ENCODE results near the gene TMEM44.
A peak's percentile ranks its signal among the peaks of the same experiment; 100 is the strongest.

The TMEM44 gene

GRCh38 chr3:194579091-194579606 is 54.1 kb downstream of the TMEM44 start:
- no peak for DNase-seq (ENCODE audit: low spot score)

GRCh38 chr3:194577986-194578905 is 55.0 kb downstream of the TMEM44 start:
- DNase-seq (ENCODE audit: low spot score): no peak

GRCh38 chr3:194575484-194576210 is 57.6 kb downstream of the TMEM44 start:
- no peak for DNase-seq (ENCODE audit: low spot score)

GRCh38 chr3:194574639-194575483 is 58.4 kb downstream of the TMEM44 start:
- DNase-seq (ENCODE audit: low spot score): no peak

DNA sequence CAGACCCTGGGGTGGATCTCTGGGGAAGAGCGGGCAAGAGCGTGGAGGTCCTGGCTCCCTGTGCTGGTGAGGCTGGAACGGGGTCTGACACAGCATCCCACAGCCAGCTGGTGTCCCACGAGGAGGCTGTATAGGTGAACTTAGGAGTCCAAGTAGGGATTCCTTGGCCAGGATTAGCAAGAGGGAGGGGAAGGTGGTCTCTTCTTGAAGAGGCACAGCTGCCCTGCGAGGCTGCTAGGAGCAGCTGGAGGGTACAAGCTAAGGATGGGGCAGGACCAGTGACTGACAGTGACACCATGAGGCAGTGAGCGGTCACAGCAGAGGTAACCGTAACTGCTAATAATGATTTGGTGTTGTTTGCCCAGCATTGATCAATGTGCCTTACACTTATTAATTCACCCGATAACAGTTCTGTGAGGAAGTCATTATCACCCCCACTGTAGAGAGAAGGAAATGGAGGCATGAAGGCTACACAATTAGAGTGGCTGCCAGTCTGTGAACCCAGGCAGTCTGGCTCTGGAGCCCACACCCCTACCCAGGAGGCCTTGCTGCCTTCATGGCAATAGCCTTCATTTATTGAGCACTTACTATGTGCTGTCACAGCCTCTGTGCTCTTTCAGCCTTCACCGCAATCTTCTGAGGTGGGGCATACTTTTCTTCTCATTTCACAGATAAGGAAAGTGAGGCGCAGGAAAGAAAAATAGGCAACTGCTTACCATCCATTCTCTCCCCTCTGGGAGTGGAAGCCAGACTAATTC is 59.4 kb downstream of the TMEM44 start:
- DNase-seq (ENCODE audit: low spot score): peak; percentile 50

GRCh38 chr3:194572944-194573491 is 60.2 kb downstream of the TMEM44 start:
- DNase-seq (ENCODE audit: low spot score): no peak

DNA sequence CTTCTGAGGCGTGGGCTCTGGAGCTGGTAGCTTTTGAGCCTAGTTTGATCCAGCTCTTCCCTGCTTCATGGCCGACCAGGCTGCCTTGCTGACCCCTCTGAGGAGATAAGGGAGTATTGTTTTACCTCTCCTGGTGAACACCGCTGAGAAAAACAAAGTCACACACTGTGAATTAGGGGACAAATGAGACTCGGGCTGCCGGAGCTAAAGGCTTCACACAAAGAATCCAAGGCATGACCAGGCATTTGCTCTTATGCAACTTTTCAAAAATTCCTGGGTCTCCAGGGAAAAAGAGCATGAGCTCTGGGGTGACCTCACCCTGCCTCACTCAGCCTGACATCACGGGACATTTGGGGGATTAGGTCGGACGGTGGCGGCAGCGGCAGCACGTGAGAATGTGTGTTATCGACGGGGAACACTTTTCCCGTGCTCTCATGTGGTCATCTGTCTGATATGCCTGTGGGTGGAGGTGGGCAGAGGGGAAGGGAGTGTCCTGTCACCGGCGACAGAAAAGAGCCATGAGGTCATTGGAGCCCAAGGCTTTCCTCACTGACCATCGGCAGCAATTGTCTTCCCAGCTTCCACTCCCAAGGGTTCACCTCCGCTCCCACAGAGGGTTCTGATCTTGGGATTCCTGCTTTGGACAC is 61.0 kb downstream of the TMEM44 start:
- DNase-seq (ENCODE audit: low spot score): peak; percentile 29

DNA sequence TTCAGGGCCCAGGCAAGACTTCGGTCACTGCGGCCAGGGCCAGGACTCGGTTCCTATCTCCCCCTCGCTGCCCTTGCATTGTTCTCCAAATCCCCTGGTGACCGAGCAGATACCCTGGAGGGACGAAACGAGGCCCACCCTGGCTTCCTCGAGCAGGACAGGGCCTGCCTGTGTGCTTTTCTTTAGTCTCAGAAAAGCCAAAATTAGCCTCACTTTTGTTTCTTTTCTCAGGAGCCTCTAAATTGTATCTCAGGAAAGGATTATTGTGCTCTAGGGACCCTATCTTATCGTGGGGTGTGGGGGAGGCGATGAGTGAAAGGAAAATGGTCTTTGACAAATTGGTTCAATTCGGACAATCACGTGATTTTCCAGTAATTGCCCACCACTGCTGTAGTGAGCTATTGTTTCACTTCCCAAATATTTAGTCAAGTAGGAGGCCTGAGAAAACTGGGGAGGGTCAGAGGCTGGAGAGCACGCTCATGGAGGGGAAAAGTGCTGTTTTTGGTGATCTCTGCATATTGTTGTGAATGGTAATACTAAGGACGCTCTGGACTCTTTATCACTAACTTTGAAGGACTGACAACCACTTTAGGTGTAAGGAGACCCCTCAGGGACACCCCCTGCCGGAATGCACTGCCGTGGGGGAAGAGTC is 61.6 kb downstream of the TMEM44 start:
- no peak for DNase-seq (ENCODE audit: low spot score)

DNA sequence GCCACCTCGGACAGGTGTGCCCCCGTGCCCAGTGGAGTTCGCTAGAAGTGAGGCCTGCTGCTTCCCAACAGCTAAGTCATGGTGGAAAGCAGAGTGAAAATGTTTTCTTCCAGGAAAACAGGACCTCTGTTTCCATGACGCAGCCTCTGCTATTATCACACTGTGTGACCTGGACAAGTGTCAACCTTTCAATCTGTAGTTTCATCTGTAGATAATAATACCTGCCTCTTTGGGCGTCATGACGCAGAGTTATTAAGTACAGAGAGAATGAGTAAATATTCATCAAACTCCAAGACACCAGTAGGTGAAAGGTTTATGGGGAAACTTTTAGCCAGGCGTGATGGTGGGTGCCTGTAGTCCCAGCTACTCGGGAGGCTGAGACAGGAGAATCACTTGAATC is 62.3 kb downstream of the TMEM44 start:
- DNase-seq (ENCODE audit: low spot score): no peak

DNA sequence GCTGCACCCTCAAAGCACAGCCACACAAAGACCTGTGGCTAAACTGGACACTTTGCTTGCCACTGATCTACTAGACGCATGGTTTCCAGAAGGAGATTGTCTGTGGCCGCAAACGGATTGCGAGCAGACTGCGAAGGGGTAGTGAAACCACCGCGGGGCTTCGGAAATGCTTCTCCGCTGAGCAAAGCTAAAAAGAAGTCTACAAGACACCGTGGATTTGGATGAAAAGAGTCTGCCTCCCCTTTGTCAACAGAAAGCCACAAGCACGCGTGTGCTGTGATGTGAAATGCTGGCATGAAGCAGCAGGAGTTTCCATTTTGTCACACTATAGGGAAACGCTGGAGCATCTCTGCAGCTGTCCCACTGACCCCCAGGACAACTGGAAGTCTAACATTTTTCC is 63.0 kb downstream of the TMEM44 start:
- DNase-seq (ENCODE audit: low spot score): peak; percentile 51

GRCh38 chr3:194569252-194569651 is 64.0 kb downstream of the TMEM44 start:
- no peak for DNase-seq (ENCODE audit: low spot score)

DNA sequence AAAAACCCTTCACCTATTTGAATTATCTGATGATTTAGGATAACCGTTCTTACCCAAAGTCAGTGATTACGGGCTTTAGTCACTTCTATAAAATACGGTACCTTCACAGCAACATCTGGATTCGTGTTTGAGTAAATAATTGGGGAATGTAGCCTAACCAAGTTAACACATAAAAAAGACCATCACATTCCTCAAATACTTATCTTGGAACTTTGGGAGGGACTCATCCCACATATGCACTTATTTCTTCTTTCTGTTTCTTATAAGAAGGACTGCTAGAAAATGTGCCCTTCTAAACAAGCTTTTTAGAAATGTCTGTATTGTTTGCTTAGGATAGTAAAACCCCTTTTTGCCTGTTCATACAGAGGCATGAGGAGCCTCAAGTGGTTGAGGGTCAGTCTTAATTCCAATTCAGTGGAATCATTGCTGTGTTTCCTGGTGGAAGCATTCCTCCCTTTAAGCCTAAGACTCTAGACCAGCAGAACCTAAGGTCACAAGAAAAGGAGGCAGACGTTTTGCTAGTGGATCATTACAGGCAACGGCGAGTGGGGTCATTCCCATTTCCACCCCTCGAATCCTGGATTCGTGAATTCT is 67.5 kb downstream of the TMEM44 start:
- DNase-seq (ENCODE audit: low spot score): no peak

- DNase-seq (ENCODE audit: low spot score): no peak
Measured at GRCh38 chr3:194562986-194563385, 70.2 kb downstream of the TMEM44 start.

DNA sequence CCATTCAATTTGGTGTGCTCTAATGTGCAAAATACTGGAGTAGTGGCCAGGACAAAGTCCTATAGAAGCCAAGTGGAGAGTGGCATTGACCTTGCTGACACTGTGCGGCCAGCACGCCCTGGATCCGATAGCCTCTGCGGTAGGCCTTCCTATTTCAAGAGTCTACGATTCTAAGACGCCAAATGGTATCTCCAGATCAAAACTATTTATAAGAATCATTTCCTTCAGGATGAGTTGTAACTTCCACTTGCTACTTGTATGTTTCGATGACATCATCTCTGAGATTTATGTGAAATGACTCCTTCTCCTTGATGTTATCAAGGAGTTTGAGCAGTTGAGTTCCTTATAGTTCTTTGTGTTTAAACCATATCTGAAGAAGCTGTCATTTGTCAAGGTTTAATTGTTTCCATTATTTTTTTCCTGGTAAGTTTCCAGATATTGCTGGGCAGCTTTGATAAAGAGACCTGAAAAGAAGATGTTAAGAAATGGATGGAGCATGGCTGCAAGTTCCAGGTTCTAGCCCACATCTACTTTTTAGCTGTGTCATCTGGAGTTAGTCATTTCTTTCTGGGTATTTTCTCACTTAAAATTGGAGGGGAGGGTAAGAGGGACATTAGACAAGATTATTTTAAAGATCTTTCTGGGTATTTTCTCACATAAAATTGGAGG is 71.8 kb downstream of the TMEM44 start:
- no peak for DNase-seq (ENCODE audit: low spot score)

- DNase-seq (ENCODE audit: low spot score): no peak
Measured at GRCh38 chr3:194560047-194560446, 73.2 kb downstream of the TMEM44 start.

GRCh38 chr3:194559530-194559929 is 73.7 kb downstream of the TMEM44 start:
- DNase-seq (ENCODE audit: low spot score): no peak

GRCh38 chr3:194556086-194557056 is 76.8 kb downstream of the TMEM44 start:
- DNase-seq (ENCODE audit: low spot score): no peak

Data from pons (tissue), 1 donor.